ENCODE measurements around the gene SLC16A11. TPM values are rescaled to one million over a fixed set of nuclear protein-coding genes. Genes with fewer than 3 reads are reported as not detected.

Gene SLC16A11
- total and polyA plus RNA-seq, 5 donors, result 3.3 to 11.3 (median 3.9) TPM

DNA sequence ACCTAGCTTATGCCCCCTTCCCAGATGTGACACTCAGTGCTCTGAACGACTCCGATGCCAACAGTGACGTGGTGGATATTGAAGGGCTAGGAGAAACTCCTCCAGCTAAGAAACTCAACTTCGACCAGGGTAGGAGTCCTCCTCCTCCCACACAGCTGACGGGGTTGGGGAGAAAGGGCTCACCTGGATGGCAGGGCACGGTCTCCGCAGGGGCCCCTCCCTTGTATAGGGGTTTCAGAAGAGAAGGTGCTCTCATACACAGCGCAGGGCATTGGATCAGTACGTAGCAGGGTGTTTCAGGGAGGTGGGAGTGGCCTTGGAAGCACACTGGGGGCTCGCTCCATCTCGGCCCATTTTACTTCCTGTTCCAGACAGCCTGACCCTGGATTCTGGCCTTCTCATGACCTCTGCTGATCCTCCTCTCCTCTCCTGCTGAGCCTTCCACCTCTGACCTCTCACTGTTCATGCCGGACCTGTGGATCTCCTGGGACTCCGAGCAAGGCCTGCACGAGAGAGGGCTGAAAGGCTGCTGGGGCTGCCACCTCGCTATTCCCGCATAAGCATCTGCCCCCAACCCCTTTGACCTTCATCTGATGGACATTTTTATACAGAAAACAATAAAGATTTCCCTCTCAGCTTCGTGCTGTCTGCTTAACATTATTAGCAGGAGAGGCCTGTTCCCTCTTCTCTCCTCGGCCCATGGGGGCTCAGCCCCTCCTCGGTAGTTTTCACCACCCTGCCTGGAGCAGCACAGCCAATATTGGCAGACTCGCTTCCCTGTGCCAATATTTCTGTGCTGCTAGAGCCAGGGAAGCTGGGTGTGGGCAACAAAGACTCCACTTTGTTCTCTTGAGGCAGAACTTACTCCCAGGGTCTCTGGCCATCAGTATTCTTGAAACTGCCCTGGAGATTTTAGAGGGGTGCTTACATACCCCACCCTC is 26.7 kb downstream of the SLC16A11 start:
- no peaks in the 10 kb centered on the region for H3K27me3 ChIP-seq (ENCODE audit: control insufficient read depth, insufficient read depth)
- H3K4me3 ChIP-seq (ENCODE audit: low read length), result no peak overlapping the region
- ATAC-seq (no peak), DNase-seq (peak in 1 of 3 donors; percentile 44)
- peaks cover 6% of the 10 kb centered on the region for H3K4me1 ChIP-seq (ENCODE audit: control insufficient read depth, insufficient read depth, low read length)
- intact Hi-C loops (cut with DNase I), result no loop called here
- no peaks in the 10 kb centered on the region for H3K9me3 ChIP-seq (ENCODE audit: control insufficient read depth, low read length)
- WGBS, result 74% methylated on average over 20 of the region's 20 CpGs
- peak overlapping the region; percentile 32 for H3K27ac ChIP-seq (ENCODE audit: low read length)

DNA sequence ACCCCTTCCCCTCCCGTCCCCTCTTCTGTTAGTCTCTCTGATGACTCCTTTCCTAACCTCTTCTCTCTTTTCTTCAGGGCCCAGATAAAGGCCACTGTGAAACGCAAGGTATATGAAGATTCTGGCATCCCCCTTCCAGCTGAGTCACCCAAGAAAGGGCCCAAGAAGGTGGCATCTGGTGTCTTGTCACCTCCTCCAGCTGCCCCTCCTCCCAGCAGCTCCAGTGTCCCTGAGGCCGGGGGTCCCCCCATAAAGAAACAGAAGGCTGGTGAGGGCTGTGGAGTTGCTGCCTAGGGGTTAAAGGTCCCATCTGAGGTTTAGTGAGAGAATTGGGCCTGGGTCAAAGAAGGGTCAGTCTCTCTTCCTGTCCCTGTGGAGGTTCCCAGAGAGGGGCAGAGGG is 27.5 kb downstream of the SLC16A11 start:
- Histone ChIP-seq H3K4me3 (ENCODE audit: low read length) (no peak overlapping the region), H3K9me3 (ENCODE audit: control insufficient read depth, low read length) (no peaks in the 10 kb centered on the region), H3K4me1 (ENCODE audit: control insufficient read depth, insufficient read depth, low read length) (peaks cover 6% of the 10 kb centered on the region), H3K27me3 (ENCODE audit: control insufficient read depth, insufficient read depth) (no peaks in the 10 kb centered on the region), H3K27ac (ENCODE audit: low read length) (no peak overlapping the region)
- 87% methylated on average over 3 of the region's 3 CpGs for WGBS
- intact Hi-C loops (cut with DNase I), result no loop called here
- DNase-seq (peak in 1 of 3 donors; percentile 46), ATAC-seq (no peak)

DNA sequence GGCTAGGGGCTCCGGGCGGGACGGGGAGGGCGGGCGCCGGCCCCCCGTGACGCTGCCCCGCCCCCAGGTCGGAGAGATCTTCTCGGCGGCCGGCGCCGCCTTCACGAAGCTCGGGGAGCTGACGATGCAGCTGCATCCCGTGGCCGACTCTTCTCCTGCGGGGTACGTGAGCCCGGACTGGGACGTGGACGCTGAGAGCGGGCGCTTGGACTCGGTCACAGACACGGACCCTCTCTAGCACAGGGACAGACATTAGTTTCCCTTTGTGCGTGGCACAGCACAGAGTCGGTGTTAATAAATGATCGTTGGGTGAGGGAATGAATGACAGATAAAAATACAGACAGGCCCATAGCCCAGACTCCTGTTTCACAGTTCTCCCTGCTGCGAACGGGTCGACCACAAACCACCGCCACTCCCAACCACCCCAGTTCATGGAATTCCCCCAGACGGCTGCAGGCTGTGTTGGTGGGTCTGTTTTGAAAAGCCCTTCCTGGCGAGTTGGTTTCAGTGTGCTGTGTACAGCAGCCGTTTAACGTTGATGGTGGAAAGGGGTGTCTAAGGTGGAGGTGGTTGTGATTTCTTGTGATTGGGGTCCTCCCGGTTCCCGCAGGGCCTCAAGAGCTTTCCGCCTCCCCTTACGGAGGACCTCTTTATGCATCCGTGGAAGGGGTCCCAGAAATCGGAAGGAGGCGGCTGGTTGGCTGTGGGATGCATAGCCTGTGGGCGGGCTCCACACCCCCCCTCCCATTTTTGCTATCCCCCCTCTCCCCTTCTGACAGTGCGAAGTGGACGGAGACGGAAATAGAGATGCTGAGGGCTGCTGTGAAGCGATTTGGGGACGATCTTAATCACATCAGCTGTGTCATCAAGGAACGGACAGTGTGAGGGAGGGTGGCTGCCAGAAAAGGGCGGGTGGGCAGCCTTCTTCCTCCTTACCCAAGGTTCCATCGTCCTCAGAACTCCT is 28.6 kb downstream of the SLC16A11 start:
- peak in 2 of 3 donors; percentile 34 to 53 for DNase-seq
- H3K9me3 ChIP-seq (ENCODE audit: control insufficient read depth, low read length), result no peaks in the 10 kb centered on the region
- peak overlapping the region; percentile 44 for H3K4me3 ChIP-seq (ENCODE audit: low read length)
- 6% methylated on average over 56 of the region's 56 CpGs for WGBS
- intact Hi-C loops (cut with DNase I), result no loop called here
- no peaks in the 10 kb centered on the region for H3K27me3 ChIP-seq (ENCODE audit: control insufficient read depth, insufficient read depth)
- H3K27ac ChIP-seq (ENCODE audit: low read length), result peak overlapping the region; percentile 90
- ATAC-seq, result no peak
- peaks cover 6% of the 10 kb centered on the region for H3K4me1 ChIP-seq (ENCODE audit: control insufficient read depth, insufficient read depth, low read length)

DNA sequence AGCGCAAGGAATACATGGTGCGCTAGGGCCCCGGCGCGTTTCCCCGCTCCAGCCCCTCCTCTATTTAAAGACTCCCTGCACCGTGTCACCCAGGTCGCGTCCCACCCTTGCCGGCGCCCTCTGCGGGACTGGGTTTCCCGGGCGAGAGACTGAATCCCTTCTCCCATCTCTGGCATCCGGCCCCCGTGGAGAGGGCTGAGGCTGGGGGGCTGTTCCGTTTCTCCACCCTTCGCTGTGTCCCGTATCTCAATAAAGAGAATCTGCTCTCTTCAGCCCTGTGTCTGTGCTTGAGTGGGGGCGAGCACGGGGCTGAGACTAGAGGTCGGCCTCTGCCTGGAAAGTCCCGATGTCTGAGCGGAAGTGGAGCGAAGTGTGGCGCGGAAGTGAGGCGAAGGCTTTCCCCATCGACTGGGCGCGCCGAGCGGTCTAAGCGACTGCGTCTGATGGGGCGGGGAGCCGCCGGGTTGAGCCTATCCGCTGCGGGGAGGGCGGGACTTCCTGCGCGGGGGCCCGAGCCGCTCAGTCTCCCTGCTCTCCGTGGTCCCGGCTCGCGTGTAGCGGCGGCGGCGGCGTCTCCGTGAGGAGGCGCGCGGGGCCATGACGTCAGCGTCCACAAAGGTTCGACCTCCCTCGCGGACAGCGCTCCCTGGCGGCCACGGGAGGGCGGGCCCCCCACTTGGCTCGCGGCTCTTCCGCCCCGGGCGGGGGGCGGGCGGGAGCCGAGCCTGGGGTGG is 29.5 kb downstream of the SLC16A11 start:
- intact Hi-C loops (cut with DNase I), result no loop called here
- H3K27ac ChIP-seq (ENCODE audit: low read length), result peak overlapping the region; percentile 96
- peak overlapping the region; percentile 82 for H3K4me3 ChIP-seq (ENCODE audit: low read length)
- under 1% methylated on average over 75 of the region's 75 CpGs for WGBS
- peak; percentile 99 for DNase-seq
- no peaks in the 10 kb centered on the region for H3K27me3 ChIP-seq (ENCODE audit: control insufficient read depth, insufficient read depth)
- peaks cover 6% of the 10 kb centered on the region for H3K4me1 ChIP-seq (ENCODE audit: control insufficient read depth, insufficient read depth, low read length)
- ATAC-seq, result peak; percentile 91 to 94
- H3K9me3 ChIP-seq (ENCODE audit: control insufficient read depth, low read length), result no peaks in the 10 kb centered on the region

DNA sequence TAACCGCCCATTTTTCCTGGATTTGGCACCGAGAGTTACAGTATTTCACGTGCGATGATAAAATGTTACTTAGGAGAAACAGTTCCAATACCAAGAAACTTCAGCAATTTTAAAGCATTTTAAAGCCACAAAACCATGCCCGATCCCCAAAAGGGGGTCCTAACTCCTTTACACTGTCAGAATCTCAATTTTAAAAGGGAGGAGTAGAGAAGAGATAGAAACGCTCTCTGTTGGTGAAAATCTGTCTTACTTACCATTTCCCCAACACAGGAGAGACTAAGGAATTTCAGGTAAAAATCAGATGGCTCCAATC is 32.0 kb downstream of the SLC16A11 start:
- intact Hi-C loops (cut with DNase I), result no loop called here
- Histone ChIP-seq H3K27me3 (ENCODE audit: control insufficient read depth, insufficient read depth) (no peaks in the 10 kb centered on the region), H3K27ac (ENCODE audit: low read length) (peak overlapping the region; percentile 96), H3K4me3 (ENCODE audit: low read length) (peak overlapping the region; percentile 82), H3K4me1 (ENCODE audit: control insufficient read depth, insufficient read depth, low read length) (peaks cover 3% of the 10 kb centered on the region), H3K9me3 (ENCODE audit: control insufficient read depth, low read length) (no peaks in the 10 kb centered on the region)
- WGBS, result under 1% methylated on average over 6 of the region's 6 CpGs
- DNase-seq (no peak), ATAC-seq (no peak)

DNA sequence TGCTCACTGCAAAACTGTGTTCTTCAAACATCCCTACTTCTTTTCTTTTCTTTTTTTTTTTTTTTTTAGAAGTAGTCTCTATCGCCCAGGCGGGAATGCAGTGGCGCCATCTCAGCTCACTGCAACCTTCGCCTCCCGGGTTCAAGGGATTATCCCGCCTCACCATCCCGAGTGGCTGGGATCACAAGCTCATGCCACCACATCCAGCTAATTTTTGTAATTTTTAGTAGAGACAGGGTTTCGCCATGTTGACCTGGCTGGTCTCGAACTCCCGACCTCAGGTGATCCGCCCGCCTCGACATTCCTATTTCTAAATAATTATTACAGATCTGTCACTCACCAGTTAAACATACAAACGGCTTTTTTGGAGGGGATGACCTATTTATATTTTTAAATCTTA is 32.5 kb downstream of the SLC16A11 start:
- peaks cover 3% of the 10 kb centered on the region for H3K4me1 ChIP-seq (ENCODE audit: control insufficient read depth, insufficient read depth, low read length)
- no peak for ATAC-seq
- no peaks in the 10 kb centered on the region for H3K27me3 ChIP-seq (ENCODE audit: control insufficient read depth, insufficient read depth)
- DNase-seq, result no peak
- peak overlapping the region; percentile 82 for H3K4me3 ChIP-seq (ENCODE audit: low read length)
- intact Hi-C loops (cut with DNase I), result no loop called here
- no peak overlapping the region for H3K27ac ChIP-seq (ENCODE audit: low read length)
- H3K9me3 ChIP-seq (ENCODE audit: control insufficient read depth, low read length), result no peaks in the 10 kb centered on the region
- WGBS, result 47% methylated on average over 14 of the region's 14 CpGs

DNA sequence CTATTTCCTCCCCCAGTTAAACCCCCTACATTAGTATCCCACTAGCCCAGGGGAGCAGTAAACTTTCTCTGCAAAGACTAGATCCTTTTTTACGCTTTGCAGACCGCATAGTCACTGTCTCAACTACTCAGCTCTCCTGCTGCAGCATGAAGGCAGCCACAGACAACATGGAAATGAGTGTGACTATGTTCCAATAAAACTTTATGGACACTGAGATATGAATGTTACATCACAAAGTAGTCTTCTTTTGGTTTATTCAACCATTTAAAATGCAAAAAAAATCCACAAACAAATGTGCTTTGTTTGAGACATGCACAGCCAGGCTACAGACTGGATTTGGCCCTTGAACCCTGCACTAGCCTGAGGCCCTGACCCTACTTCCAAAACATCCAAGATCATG is 33.4 kb downstream of the SLC16A11 start:
- Histone ChIP-seq H3K27ac (ENCODE audit: low read length) (no peak overlapping the region), H3K4me1 (ENCODE audit: control insufficient read depth, insufficient read depth, low read length) (peaks cover 3% of the 10 kb centered on the region), H3K27me3 (ENCODE audit: control insufficient read depth, insufficient read depth) (no peaks in the 10 kb centered on the region), H3K4me3 (ENCODE audit: low read length) (no peak overlapping the region), H3K9me3 (ENCODE audit: control insufficient read depth, low read length) (no peaks in the 10 kb centered on the region)
- intact Hi-C loops (cut with DNase I), result no loop called here
- ATAC-seq (no peak), DNase-seq (no peak)
- 87% methylated on average over 2 of the region's 2 CpGs for whole genome bisulfite sequencing

DNA sequence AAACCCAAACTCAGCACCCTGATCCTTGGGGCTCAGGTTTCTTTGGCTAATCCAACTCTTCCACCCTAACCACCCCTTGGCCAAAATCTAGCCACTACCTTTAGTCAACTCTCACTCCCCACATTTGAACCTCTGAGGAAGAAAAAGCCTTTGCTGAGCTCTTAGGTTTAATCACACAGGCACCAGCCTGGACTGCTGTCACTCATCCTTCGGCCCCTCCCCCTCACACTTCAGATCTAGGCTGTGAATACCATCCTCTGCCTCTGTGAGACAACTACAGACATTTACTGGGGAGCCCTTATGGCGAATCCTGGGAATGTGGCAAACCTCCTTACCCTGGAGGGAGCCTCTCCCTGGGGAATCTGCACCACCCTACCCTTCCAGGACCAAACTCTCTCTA is 36.7 kb downstream of the SLC16A11 start:
- Histone ChIP-seq H3K9me3 (ENCODE audit: control insufficient read depth, low read length) (no peaks in the 10 kb centered on the region), H3K27me3 (ENCODE audit: control insufficient read depth, insufficient read depth) (no peaks in the 10 kb centered on the region), H3K4me1 (ENCODE audit: control insufficient read depth, insufficient read depth, low read length) (no peaks in the 10 kb centered on the region), H3K4me3 (ENCODE audit: low read length) (no peak overlapping the region), H3K27ac (ENCODE audit: low read length) (no peak overlapping the region)
- intact Hi-C loops (cut with DNase I), result loop anchor here in 2 of 4 donors (5.0 to 10.0 kb wide), 2 partner anchors 95 to 342 kb away; no protein-coding TSS in a partner anchor
- DNase-seq (no peak), ATAC-seq (no peak)
- WGBS, result 83% methylated on average over 2 of the region's 2 CpGs

DNA sequence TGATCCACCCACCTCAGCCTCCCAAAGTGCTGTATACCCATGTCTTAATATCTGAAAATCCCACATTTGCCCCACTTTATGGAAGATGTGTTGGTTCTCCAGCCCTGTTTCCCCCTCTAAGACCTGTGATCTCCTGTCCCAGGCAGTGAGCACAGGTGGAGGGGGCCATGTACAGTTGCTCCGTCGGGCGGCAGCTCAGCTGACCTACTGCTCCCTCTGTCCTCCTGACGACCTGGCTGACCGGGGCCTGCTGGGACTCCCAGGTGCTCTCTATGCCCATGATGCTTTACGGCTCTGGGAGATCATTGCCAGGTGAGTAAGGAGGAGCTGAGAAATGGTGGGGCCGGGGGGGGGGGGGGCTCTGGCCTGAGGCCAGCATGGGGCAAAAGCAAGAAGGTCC is 38.2 kb downstream of the SLC16A11 start:
- no peak overlapping the region for H3K27ac ChIP-seq (ENCODE audit: low read length)
- intact Hi-C loops (cut with DNase I), result loop anchor here in 2 of 4 donors (5.0 to 10.0 kb wide), 2 partner anchors 93 to 341 kb away; no protein-coding TSS in a partner anchor
- no peaks in the 10 kb centered on the region for H3K27me3 ChIP-seq (ENCODE audit: control insufficient read depth, insufficient read depth)
- no peaks in the 10 kb centered on the region for H3K9me3 ChIP-seq (ENCODE audit: control insufficient read depth, low read length)
- H3K4me3 ChIP-seq (ENCODE audit: low read length), result no peak overlapping the region
- WGBS, result 90% methylated on average over 6 of the region's 7 CpGs
- DNase-seq (peak in 1 of 3 donors; percentile 55), ATAC-seq (peak in 1 of 2 donors; percentile 12)
- H3K4me1 ChIP-seq (ENCODE audit: control insufficient read depth, insufficient read depth, low read length), result no peaks in the 10 kb centered on the region

DNA sequence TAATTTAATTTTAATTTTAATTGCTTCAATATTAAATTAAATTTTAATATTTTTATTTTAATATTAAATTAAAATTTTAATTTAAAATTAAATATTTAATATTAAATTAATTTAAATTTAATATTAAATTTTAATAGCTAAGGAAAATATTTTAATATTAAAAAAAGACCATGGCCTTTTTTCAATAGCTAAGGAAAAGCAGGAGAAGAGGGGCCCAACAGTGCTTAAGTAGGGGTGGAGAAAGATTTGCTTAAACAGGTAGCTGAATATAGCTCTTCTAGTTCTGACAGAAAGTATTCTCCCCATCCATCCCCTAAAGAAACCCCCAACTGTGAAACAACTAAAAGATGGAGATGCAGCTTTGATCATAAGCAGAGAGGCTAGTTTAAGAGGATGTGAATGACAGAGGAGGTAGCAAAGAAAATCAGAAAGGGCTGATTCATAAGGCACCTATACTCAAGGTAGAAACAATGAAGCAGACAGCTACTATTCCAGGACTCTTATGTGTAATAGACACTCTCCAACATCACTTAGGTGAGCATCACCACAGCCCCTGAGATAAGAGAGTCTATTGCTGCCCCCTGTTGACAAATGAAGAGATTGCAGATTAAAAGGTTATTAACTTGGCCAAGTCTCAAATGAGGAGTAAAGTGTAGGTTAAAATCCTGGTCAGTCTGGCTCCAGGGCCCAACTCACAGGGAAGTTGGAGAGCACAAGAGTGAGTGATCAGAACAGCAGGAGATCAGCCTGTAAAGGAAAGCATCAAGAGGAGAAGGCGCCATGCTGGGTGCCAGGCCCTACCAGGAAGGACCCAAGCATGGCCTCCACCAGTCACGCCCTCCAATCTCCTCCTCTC is 39.3 kb downstream of the SLC16A11 start:
- no peak overlapping the region for H3K4me3 ChIP-seq (ENCODE audit: low read length)

More for the DNA sequence above, 39.3 kb downstream of the SLC16A11 start:
- DNase-seq (peak in 1 of 3 donors; percentile 62), ATAC-seq (peak; percentile 61 to 70)
- H3K4me1 ChIP-seq (ENCODE audit: control insufficient read depth, insufficient read depth, low read length), result no peaks in the 10 kb centered on the region
- no peaks in the 10 kb centered on the region for H3K9me3 ChIP-seq (ENCODE audit: control insufficient read depth, low read length)
- WGBS, result 93% methylated on average over 2 of the region's 2 CpGs
- H3K27ac ChIP-seq (ENCODE audit: low read length), result no peak overlapping the region
- intact Hi-C loops (cut with DNase I), result loop anchor here (5.0 to 10.0 kb wide), 2 partner anchors 92 to 340 kb away; no protein-coding TSS in a partner anchor
- H3K27me3 ChIP-seq (ENCODE audit: control insufficient read depth, insufficient read depth), result no peaks in the 10 kb centered on the region

Data from right cardiac atrium (tissue), 5 donors.